ENCODE data around the gene CERK. TPM values are rescaled to one million over a fixed set of nuclear protein-coding genes. Genes with fewer than 3 reads are reported as not detected.
"Not testable (repeated sequence)": the region's sequence is repeated elsewhere in the genome, so short reads cannot be mapped to it uniquely, and the experiment has no call there.

The CERK gene
- total RNA-seq, 1 donor from 2014 or later: 69.6 TPM

DNA sequence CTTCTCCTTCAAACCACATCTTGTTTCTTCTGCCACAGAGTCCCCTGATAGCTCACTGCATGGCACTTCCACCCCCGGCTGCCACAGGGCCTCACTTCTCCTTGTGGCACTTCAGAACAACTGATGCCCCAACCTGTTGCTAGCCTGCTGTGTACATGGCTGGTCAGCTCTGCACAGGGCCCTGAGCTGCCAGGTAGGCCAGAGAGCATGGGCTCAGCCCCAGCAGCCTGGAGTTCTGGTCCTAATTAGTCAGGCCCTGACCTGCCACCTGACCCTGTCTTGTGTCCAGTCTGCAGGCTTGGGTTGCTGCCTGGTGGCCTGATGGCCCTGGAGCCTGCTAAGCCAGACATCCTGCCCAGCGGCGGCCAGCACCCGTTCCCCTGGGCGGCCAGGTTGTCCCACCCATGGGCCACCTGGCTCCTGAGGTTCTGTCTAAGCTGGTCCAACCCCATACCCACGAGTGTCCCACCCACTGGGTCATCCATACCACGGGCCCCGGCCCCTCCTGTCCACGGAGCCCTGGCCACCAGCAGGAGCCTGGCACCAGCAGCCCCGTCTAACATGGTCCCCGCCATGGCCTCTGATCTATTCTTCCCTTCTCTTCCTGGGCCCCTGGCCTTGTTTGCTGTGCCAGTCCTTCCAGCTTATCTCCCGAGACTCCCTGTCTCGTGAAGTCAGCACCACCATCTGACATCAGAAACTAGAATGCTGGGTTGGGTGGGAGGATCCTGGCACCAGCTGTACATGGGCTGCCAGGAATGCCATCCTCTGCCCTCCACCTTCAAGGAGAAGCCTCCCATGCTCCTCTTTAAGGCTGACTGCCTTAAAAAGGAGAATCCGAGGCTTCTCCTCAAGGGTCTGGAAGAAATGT is 3.1 kb upstream of the CERK start:
- no peak overlapping the region for H3K27ac Mint-ChIP-seq
- peaks cover 3% of the 10 kb centered on the region for H3K36me3 Mint-ChIP-seq (ENCODE audit: low read depth)
- H3K9me3 Mint-ChIP-seq: peaks cover 8% of the 10 kb centered on the region
- peaks cover 3% of the 10 kb centered on the region for H3K27me3 Mint-ChIP-seq (ENCODE audit: insufficient read depth)
- intact Hi-C loops (cut with micrococcal nuclease): no loop called here
- peak overlapping the region; percentile 42 for H3K4me3 Mint-ChIP-seq
- no peak for DNase-seq (ENCODE audit: low spot score)
- H3K4me1 Mint-ChIP-seq (ENCODE audit: low read depth): peaks cover 22% of the 10 kb centered on the region

- Mint-ChIP-seq H3K9me3 (peaks cover 8% of the 10 kb centered on the region), H3K4me3 (peak overlapping the region; percentile 84), H3K27me3 (ENCODE audit: insufficient read depth) (no peaks in the 10 kb centered on the region), H3K27ac (peak overlapping the region; percentile 82), H3K36me3 (ENCODE audit: low read depth) (peaks cover 9% of the 10 kb centered on the region), H3K4me1 (ENCODE audit: low read depth) (peaks cover 41% of the 10 kb centered on the region)
- DNase-seq (ENCODE audit: low spot score): peak; percentile 38
- intact Hi-C loops (cut with micrococcal nuclease): loop anchor here (1.0 to 5.0 kb wide), 5 partner anchors 52 to 176 kb away; no protein-coding TSS in a partner anchor
These were observed 1.2 kb upstream of the CERK start for GRCh38 chr22:46739094-46739870.

DNA sequence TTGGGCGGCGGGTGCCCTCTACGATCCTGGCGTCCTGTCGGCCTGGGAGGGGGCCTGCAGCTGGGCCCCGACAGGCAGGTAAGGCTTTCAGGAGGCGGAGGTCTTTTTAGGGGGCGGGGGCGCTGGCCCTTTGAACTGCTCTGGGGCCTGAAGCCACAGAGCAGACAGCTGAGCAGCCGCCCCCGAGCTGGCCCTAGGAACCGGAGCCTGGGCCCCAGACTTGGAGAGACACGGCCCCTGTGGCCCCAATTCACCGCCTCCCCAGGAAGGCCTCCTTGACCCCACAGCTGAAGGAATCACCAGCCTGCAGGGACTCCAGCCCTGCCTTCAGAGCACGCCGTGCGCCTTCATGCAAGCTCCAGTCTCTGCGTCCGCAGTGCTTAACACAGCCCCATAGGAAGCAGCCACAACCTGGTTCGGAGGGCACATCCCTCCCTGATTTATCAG is 618 bp upstream of the CERK start:
- H3K36me3 Mint-ChIP-seq (ENCODE audit: low read depth): peaks cover 9% of the 10 kb centered on the region
- H3K27me3 Mint-ChIP-seq (ENCODE audit: insufficient read depth): no peaks in the 10 kb centered on the region
- H3K4me3 Mint-ChIP-seq: peak overlapping the region; percentile 84
- peaks cover 8% of the 10 kb centered on the region for H3K9me3 Mint-ChIP-seq
- H3K27ac Mint-ChIP-seq: peak overlapping the region; percentile 82
- intact Hi-C loops (cut with micrococcal nuclease): loop anchor here (1.0 to 5.0 kb wide), 6 partner anchors 24 to 176 kb away; partner anchors contain the start of gene TBC1D22A
- H3K4me1 Mint-ChIP-seq (ENCODE audit: low read depth): peaks cover 46% of the 10 kb centered on the region
- DNase-seq (ENCODE audit: low spot score): no peak

DNA sequence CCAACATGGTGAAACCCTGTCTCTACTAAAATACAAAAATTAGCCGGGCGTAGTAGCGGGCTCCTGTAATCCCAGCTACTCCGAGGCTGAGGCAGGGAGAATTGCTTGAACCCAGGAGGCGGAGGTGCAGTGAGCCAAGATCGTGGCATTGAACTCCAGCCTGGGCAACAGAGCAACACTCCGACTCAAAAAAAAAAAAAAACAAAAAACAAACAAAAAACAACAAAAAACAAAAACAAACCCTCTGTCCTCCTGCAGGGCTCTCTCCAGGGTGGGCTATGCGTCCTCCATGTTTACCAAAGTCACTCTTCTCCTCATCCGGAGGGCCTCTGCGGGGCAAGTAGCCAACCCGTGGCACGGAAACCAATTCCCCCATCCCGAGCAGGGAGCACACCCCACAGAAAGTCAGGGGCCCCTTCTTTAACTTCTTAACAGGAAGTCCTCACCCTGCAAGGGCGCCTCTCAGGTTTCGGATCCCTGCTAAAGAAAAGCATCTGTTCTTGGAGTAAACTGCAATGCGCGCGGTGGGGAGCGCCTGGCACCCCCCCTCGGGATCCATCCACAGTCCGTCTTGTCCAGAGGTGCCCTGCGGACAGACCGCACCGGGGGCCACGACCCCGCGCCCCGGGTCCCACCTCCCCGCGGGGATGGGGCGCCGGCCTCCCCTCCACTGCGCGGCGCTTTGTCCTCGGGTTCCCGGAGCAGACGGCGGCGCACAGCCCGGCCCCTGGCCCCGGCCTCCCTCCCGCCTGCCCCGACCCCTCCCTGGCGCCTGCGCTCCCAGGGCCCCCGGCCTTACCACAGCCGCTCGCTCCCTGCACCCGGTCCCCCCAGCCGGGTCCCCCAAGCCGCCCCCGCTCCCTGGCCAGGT is 712 bp downstream of the CERK start:
- peaks cover 46% of the 10 kb centered on the region for H3K4me1 Mint-ChIP-seq (ENCODE audit: low read depth)
- no peaks in the 10 kb centered on the region for H3K9me3 Mint-ChIP-seq
- peak overlapping the region; percentile 97 for H3K27ac Mint-ChIP-seq
- H3K27me3 Mint-ChIP-seq (ENCODE audit: insufficient read depth): no peaks in the 10 kb centered on the region
- H3K4me3 Mint-ChIP-seq: peak overlapping the region; percentile 99
- DNase-seq (ENCODE audit: low spot score): peak; percentile 48
- intact Hi-C loops (cut with micrococcal nuclease): loop anchor here (5.0 kb wide), 1 partner anchor 125 kb away; no protein-coding TSS in a partner anchor
- peaks cover 14% of the 10 kb centered on the region for H3K36me3 Mint-ChIP-seq (ENCODE audit: low read depth)

- intact Hi-C loops (cut with micrococcal nuclease): loop anchor here (5.0 kb wide), 1 partner anchor 124 kb away; no protein-coding TSS in a partner anchor
- Mint-ChIP-seq H3K4me3 (peak overlapping the region; percentile 99), H3K4me1 (ENCODE audit: low read depth) (peaks cover 48% of the 10 kb centered on the region), H3K27ac (peak overlapping the region; percentile 97), H3K9me3 (no peaks in the 10 kb centered on the region), H3K36me3 (ENCODE audit: low read depth) (peaks cover 16% of the 10 kb centered on the region), H3K27me3 (ENCODE audit: insufficient read depth) (no peaks in the 10 kb centered on the region)
- DNase-seq (ENCODE audit: low spot score): no peak
These were observed 1.3 kb downstream of the CERK start for GRCh38 chr22:46736705-46737104.

DNA sequence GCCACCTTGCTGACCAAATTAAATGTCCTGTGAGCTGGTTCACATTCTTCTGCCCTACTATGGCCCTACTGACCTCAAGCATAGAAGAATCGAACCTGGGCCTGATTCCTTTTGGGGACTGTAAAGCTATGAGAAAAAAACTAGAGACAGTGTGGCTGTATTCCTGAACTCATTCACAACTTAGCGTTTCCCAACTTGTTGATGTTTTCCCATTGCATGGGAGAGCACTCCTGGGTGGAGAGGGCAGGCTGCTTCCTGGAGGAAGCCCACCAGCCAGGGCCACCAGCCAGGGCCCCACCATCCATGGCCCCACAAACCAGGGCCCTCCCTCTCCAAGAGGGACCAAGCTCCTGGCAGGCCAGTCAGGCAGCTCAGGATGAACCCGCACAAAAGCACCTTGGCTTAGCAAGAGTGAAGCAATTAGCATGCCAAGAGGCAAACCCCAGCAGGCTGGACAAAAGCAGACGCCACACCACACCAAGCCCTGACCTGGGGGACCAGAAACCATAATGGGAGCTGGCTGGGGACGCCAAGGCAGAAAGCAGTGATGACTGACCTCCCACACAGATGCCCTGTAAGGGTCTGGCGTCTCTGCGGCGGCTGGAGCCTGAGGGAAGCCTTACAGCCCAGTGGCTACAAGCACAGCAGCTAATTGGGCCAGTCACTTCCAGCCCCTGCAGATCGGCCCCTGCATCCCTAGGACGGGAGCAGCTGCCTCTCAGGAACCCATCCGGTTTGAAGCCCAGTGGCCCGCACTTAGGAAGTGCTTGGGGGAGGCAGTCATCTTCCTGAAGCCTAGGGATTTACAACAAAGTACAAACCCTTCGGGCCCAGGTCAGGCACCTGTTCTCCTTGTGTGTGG is 2.1 kb downstream of the CERK start:
- Mint-ChIP-seq H3K27me3 (ENCODE audit: insufficient read depth) (no peaks in the 10 kb centered on the region), H3K36me3 (ENCODE audit: low read depth) (peaks cover 20% of the 10 kb centered on the region), H3K9me3 (no peaks in the 10 kb centered on the region)

DNA sequence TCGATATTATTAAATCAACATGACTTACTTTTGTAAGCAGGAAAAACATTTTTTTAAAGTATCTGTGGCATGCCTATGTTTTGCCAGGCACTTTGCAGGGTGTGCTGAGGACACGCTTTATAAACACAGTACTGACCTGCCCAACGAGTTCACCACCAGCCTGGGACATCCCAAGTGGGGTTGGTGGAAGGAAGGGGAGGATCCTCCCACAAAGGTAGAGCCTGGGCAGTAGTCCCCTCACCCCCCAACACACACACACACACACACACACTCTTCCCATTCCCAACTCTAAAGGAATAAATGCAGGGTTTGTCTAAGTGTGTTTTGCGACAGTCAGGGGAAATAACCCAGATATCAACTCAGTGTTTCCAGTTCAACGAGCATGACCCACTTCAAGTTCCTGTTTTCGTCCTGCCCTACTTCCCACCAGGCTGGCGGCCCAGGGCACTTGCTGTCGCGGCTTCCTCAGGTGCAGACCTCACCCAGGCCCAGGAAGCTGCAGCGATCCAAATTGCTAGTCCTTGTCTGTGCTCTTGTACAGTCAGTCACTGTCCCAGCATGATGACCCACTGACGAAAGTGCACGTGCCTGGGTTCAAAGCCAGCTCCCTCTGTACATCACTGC is 3.1 kb downstream of the CERK start:
- intact Hi-C loops (cut with micrococcal nuclease): loop anchor here (5.0 kb wide), 1 partner anchor 123 kb away; no protein-coding TSS in a partner anchor
- peak overlapping the region; percentile 99 for H3K4me3 Mint-ChIP-seq

More for the DNA sequence above, 2.1 kb downstream of the CERK start:
- H3K4me3 Mint-ChIP-seq: peak overlapping the region; percentile 99
- intact Hi-C loops (cut with micrococcal nuclease): loop anchor here (5.0 kb wide), 1 partner anchor 124 kb away; no protein-coding TSS in a partner anchor
- DNase-seq (ENCODE audit: low spot score): no peak
- peak overlapping the region; percentile 97 for H3K27ac Mint-ChIP-seq
- peaks cover 53% of the 10 kb centered on the region for H3K4me1 Mint-ChIP-seq (ENCODE audit: low read depth)

DNA sequence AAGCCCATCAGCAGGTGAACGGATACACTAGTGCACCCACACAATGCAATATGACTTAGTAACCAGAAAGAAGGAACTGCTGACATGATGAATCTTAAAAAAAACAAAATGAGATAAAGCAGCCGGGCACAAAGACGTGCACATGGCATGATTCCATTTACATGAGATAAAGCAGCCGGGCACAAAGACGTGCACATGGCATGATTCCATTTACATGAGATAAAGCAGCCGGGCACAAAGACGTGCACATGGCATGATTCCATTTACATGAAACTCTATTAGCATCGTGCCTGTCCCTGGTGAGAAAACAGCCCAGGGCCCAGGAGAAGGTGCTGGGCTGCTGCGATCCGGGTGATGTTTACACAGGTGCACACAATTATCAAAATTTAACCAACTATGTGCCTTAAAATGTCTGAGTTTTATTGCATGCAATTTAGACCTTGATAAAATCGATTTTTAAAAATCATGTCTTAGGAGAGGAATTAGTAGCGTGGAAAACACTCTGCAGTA is 3.8 kb downstream of the CERK start:
- intact Hi-C loops (cut with micrococcal nuclease); DNase-seq (ENCODE audit: low spot score); H3K27me3 Mint-ChIP-seq (ENCODE audit: insufficient read depth); H3K9me3 Mint-ChIP-seq: not testable (repeated sequence)
- H3K27ac Mint-ChIP-seq: peak overlapping the region; percentile 34
- H3K36me3 Mint-ChIP-seq (ENCODE audit: low read depth): peaks cover 22% of the 10 kb centered on the region
- peak overlapping the region; percentile 99 for H3K4me3 Mint-ChIP-seq
- H3K4me1 Mint-ChIP-seq (ENCODE audit: low read depth): peaks cover 56% of the 10 kb centered on the region

More for the DNA sequence above, 3.1 kb downstream of the CERK start:
- Mint-ChIP-seq H3K27me3 (ENCODE audit: insufficient read depth) (no peaks in the 10 kb centered on the region), H3K36me3 (ENCODE audit: low read depth) (peaks cover 20% of the 10 kb centered on the region), H3K27ac (peak overlapping the region; percentile 90), H3K9me3 (no peaks in the 10 kb centered on the region), H3K4me1 (ENCODE audit: low read depth) (peaks cover 58% of the 10 kb centered on the region)
- DNase-seq (ENCODE audit: low spot score): peak; percentile 28

DNA sequence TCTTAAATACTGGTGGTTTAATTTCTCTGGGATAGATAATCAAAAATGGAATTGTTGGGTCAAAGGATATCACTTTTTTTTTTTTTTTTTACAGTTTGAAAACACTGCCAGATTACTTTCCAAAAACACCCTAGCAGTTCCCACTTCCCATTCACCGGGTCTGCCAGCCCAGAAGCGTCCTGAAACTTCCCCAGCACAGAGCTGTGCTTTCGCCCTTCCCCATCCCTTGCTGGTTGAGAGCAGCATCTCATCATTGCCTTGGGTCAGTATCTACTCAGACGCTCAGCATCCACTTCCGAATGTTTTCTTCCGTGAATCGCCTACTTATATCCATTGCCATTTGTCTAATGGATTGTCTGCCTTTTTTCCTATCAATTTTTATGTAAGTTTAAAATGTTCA is 5.5 kb downstream of the CERK start:
- intact Hi-C loops (cut with micrococcal nuclease): no loop called here
- no peaks in the 10 kb centered on the region for H3K9me3 Mint-ChIP-seq
- no peaks in the 10 kb centered on the region for H3K27me3 Mint-ChIP-seq (ENCODE audit: insufficient read depth)
- no peak overlapping the region for H3K27ac Mint-ChIP-seq
- H3K4me1 Mint-ChIP-seq (ENCODE audit: low read depth): peaks cover 49% of the 10 kb centered on the region
- peaks cover 25% of the 10 kb centered on the region for H3K36me3 Mint-ChIP-seq (ENCODE audit: low read depth)
- no peak overlapping the region for H3K4me3 Mint-ChIP-seq
- DNase-seq (ENCODE audit: low spot score): no peak

DNA sequence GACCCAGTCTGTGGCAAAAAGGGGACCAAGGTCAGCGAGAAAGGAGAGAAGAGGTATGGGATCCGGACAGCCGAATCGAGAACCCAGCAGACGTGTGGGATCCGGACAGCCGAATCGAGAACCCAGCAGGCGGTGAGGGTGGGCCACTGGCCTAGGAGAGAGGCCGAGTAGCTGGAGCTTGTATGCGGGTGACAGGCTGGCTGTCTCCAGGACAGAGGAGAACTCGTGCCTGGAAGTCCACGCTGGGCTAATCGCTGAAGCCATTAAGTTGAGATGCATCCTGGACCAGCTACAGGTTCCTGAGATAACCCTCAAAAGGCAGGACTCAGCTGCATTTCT is 6.0 kb downstream of the CERK start:
- peak overlapping the region; percentile 40 for H3K27ac Mint-ChIP-seq
- H3K9me3 Mint-ChIP-seq: no peaks in the 10 kb centered on the region
- peaks cover 22% of the 10 kb centered on the region for H3K36me3 Mint-ChIP-seq (ENCODE audit: low read depth)
- no peaks in the 10 kb centered on the region for H3K27me3 Mint-ChIP-seq (ENCODE audit: insufficient read depth)
- no peak for DNase-seq (ENCODE audit: low spot score)
- intact Hi-C loops (cut with micrococcal nuclease): no loop called here
- H3K4me1 Mint-ChIP-seq (ENCODE audit: low read depth): peaks cover 44% of the 10 kb centered on the region
- H3K4me3 Mint-ChIP-seq: no peak overlapping the region
